ENCODE results near the gene CHST6. TPM values are rescaled to one million over a fixed set of nuclear protein-coding genes. Genes with fewer than 3 reads are reported as not detected.
A peak's percentile ranks its signal among the peaks of the same experiment; 100 is the strongest.

Gene CHST6
- total and polyA plus RNA-seq, 2 of the 8 experiments (the other 6 are each of a cell fraction or from before 2014, with no cell fraction given) = 18.2 to 25.4 TPM

- Histone ChIP-seq H3K4me2 (ENCODE audit: insufficient read depth in 1 of 2, low read depth in 2 of 2, low read length in 2 of 2) (no peak overlapping the region), H3K4ac (replicated peaks; ENCODE audit: insufficient read length, low read depth, low read length) (no peak overlapping the region), H3K23ac (ENCODE audit: insufficient read length) (no peak overlapping the region), H3K14ac (ENCODE audit: insufficient read length) (no peak overlapping the region), H3K23me2 (ENCODE audit: low read depth, low read length) (no peaks in the 10 kb centered on the region), H3K27ac (ENCODE audit: low read depth, low read length) (no peak overlapping the region), H3K27me3 (replicated peaks in 1 of 4; ENCODE audit: control insufficient read depth in 3 of 4, extremely low read depth in 1 of 4, insufficient read depth in 3 of 4, low read length in 3 of 4) (no peaks in the 10 kb centered on the region), H2AFZ (ENCODE audit: low read length) (no peak overlapping the region), H4K8ac (ENCODE audit: extremely low read depth, insufficient read depth, low read length) (no peak overlapping the region), H2AK5ac (ENCODE audit: low read depth, low read length) (no peak overlapping the region), H2BK120ac (replicated peaks; ENCODE audit: low read depth, low read length) (no peak overlapping the region), H3K36me3 (ENCODE audit: control insufficient read depth in 2 of 4, insufficient read depth in 4 of 4, low read length in 3 of 4) (no peaks in the 10 kb centered on the region), H2BK12ac (ENCODE audit: low read depth, low read length) (0 out of 2 replicates have a peak overlapping the region, but pooled peaks have one; percentile 12), H2BK15ac (ENCODE audit: low read length) (no peak overlapping the region), H3K56ac (replicated peaks; ENCODE audit: insufficient read length, low read depth, low read length) (no peak overlapping the region), H4K5ac (ENCODE audit: insufficient read length, low read depth, low read length) (no peak overlapping the region), H4K20me1 (replicated peaks in 1 of 2; ENCODE audit: control insufficient read depth in 1 of 2, insufficient read depth in 2 of 2, low read length in 2 of 2) (peaks cover 7 to 29% of the 10 kb centered on the region in 2 experiments), H4K91ac (replicated peaks; ENCODE audit: insufficient read length, low read length) (no peak overlapping the region), H3K4me1 (replicated peaks in 1 of 4; ENCODE audit: control insufficient read depth in 3 of 4, insufficient read depth in 4 of 4, low read length in 3 of 4) (peaks cover 3 to 6% (median 4%) of the 10 kb centered on the region in 4 experiments; a peak in 6 of 7 replicates), H3K18ac (ENCODE audit: extremely low read depth, low read length) (no peak overlapping the region), H2BK20ac (ENCODE audit: low read length) (no peak overlapping the region), H3K4me3 (ENCODE audit: extremely low read depth in 1 of 4, insufficient read depth in 2 of 4, low read depth in 3 of 4, low read length in 4 of 4) (no peak overlapping the region), H3K79me1 (ENCODE audit: low read depth, low read length) (peaks cover 13% of the 10 kb centered on the region), H3K9me3 (ENCODE audit: insufficient read depth in 2 of 2, low read depth in 1 of 2, low read length in 1 of 2) (no peaks in the 10 kb centered on the region), H2BK5ac (ENCODE audit: low read depth, low read length) (no peak overlapping the region), H3K9ac (replicated peaks in 1 of 4; ENCODE audit: extremely low read depth in 1 of 4, low read depth in 3 of 4, low read length in 3 of 4) (no peak overlapping the region), H3K79me2 (ENCODE audit: control insufficient read depth in 1 of 2, insufficient read depth in 2 of 2, low read length in 2 of 2) (peaks cover 12 to 96% of the 10 kb centered on the region in 2 experiments)
- WGBS, 2 experiments (ENCODE audit: extremely low coverage in 1 of 2, insufficient coverage in 1 of 2, insufficient read length in 1 of 2, insufficient replicate concordance in 2 of 2, low coverage in 1 of 2, low lambda C conversion rate in 2 of 2, missing lambda C conversion rate in 1 of 2) = 88% methylated on average over 5 of the region's 5 CpGs; no CpG with 5 or more reads in 1 of the 2 experiments
- DNase-seq (ENCODE audit: low read depth in 1 of 2, low spot score in 2 of 2) = no peak
- ChIA-PET CTCF (ENCODE audit: partially characterized antibody) (interaction anchor here (0.5 to 2.4 kb wide), 8 partner anchors 9 to 1927 kb away, joined by 3 to 5 read pairs (median 3); no protein-coding TSS in a partner anchor), POLR2A (ENCODE audit: partially characterized antibody) (interaction anchor here (0.9 to 3.7 kb wide), 4 partner anchors 13 to 37 kb away, joined by 3 to 21 read pairs (median 6); partner anchors contain the start of gene CFDP1)
- FAIRE-seq = no peak
- TF ChIP-seq RNF2 (IDR thresholded peaks at IDR 0.05; ENCODE audit: borderline replicate concordance, low read depth, low read length, missing control alignments, poor library complexity, severe bottlenecking) (no peak), YY1 (IDR thresholded peaks at IDR 0.05; ENCODE audit: low read depth, low read length) (no peak), MAX (IDR thresholded peaks at IDR 0.05) (no peak), NANOG (IDR thresholded peaks at IDR 0.05; ENCODE audit: insufficient read depth, low read depth, low read length, poor library complexity, severe bottlenecking) (no peak), SIN3A (conservative IDR thresholded peaks at IDR 0.05 in 1 of 2, IDR thresholded peaks at IDR 0.05 in 1 of 2; ENCODE audit: low read depth in 1 of 2, low read length in 2 of 2) (no peak), TCF12 (IDR thresholded peaks at IDR 0.05; ENCODE audit: low read depth, low read length) (no peak), RAD21 (IDR thresholded peaks at IDR 0.05 in 1 of 2, conservative IDR thresholded peaks at IDR 0.05 in 1 of 2; ENCODE audit: low read depth in 2 of 2, low read length in 2 of 2) (no peak), JUN (IDR thresholded peaks at IDR 0.05; ENCODE audit: low read depth, low read length) (no peak), FOSL1 (IDR thresholded peaks at IDR 0.05; ENCODE audit: insufficient read depth, low read depth, low read length) (no peak), GTF2F1 (IDR thresholded peaks at IDR 0.05; ENCODE audit: borderline replicate concordance, low read depth, low read length) (no peak), CHD1 (IDR thresholded peaks at IDR 0.05; ENCODE audit: low read depth, low read length) (no peak)
Observed at GRCh38 chr16:75457485-75458021, 37.7 kb downstream of the CHST6 start.
